PC-3 (cell line): Measurements from ENCODE around the gene MAT2B.

ENCODE experiments used
- CTCF ChIP-seq: fragments of 300-600 bp; sonication (generic); conservative IDR thresholded peaks from 2 replicates; pipeline ENCODE4 v1.5.1; 2017; ENCODE audit warnings: antibody characterized with exemption, low read depth, mild to moderate bottlenecking, low read length
- EZH2 ChIP-seq: fragments of 300-600 bp; sonication (generic); IDR thresholded peaks from one replicate; pipeline ENCODE4 v1.6.1; 2017; ENCODE audit warnings: antibody characterized with exemption, mild to moderate bottlenecking, low read length; ENCODE audit not compliant: unreplicated experiment
- EZH2phosphoT487 ChIP-seq: fragments of 300-600 bp; sonication (generic); IDR thresholded peaks from 2 replicates; pipeline ENCODE4 v1.6.1; 2018; ENCODE audit warnings: mild to moderate bottlenecking, antibody characterized with exemption, low read length, borderline replicate concordance

- TF ChIP-seq CTCF (no peak), EZH2phosphoT487 (no peak), EZH2 (no peak)
Observed at GRCh38 chr5:163525096-163525495, 19.7 kb downstream of the MAT2B start.
